ENCODE data around the gene SLC22A13.

- TF ChIP-seq CTCF (IDR thresholded peaks at IDR 0.05) (no peak), POLR2AphosphoS5 (IDR thresholded peaks at IDR 0.05) (no peak), POLR2A (IDR thresholded peaks at IDR 0.05) (no peak), EP300 (IDR thresholded peaks at IDR 0.05; ENCODE audit: low read depth) (no peak)
Measured at GRCh38 chr3:38253704-38254103, 11.9 kb upstream of the SLC22A13 start.

Data from transverse colon (tissue), 4 donors.